SK-N-SH (cell line): ENCODE measurements around the gene FBXO36. TPM values are rescaled to one million over a fixed set of nuclear protein-coding genes. Genes with fewer than 3 reads are reported as not detected.

ENCODE experiments used
- CTCF ChIA-PET: fragments of 300-600, 350-600 bp; formaldehyde crosslinking; extraction: SDS; loops from one replicate; lab custom pipeline; 2021; lab: Yijun Ruan, JAX
- POLR2A ChIA-PET: fragments of 350-600 bp; sonication (Branson Sonifier 250); formaldehyde crosslinking; extraction: SDS; loops from one replicate; lab custom pipeline; 2020; ENCODE audit warnings: antibody characterized with exemption, inconsistent platforms; lab: Yijun Ruan, JAX
- DNase-seq: peaks from one replicate; pipeline ENCODE4 v3.0.0; 2012
- H2AFZ ChIP-seq: fragments of 200-600 bp; sonication (generic); 2 replicates; pipeline ENCODE4 v1.8.1; 2016; ENCODE audit warnings: antibody characterized with exemption, mild to moderate bottlenecking, low read depth
- H3F3A ChIP-seq: fragments of 200-600 bp; sonication (generic); replicated peaks from 2 replicates; pipeline ENCODE3; 2016; ENCODE audit warnings: antibody characterized with exemption, mild to moderate bottlenecking; ENCODE audit not compliant: insufficient read depth
- H3K27ac ChIP-seq, 2 experiments: fragments of 200-500 bp in 1 of 2; fragments of 200-600 bp in 1 of 2; sonication (Bioruptor generic) in 1 of 2; sonication (generic), shearing (Covaris generic) in 1 of 2; 2 replicates each; pipeline versions ENCODE4 v1.5.1 to v1.6.1; 2014 to 2016; ENCODE audit warnings: low read depth in 2 of 2, inconsistent platforms in 1 of 2, low read length in 1 of 2, mild to moderate bottlenecking in 1 of 2, mixed read lengths in 1 of 2
- H3K27me3 ChIP-seq: fragments of 200-600 bp; sonication (generic), shearing (Covaris generic); 2 replicates; pipeline ENCODE4 v1.6.1; 2016; ENCODE audit warnings: mixed run types; ENCODE audit not compliant: insufficient read depth
- H3K36me3 ChIP-seq, 2 experiments: fragments of 200-500 bp in 1 of 2; fragments of 200-600 bp in 1 of 2; sonication (Bioruptor generic) in 1 of 2; sonication (generic) in 1 of 2; replicated peaks in 1 of 2; 2 replicates each; pipeline versions ENCODE3 to v1.5.1; 2014 to 2016; ENCODE audit warnings: low read length in 1 of 2, mild to moderate bottlenecking in 1 of 2; ENCODE audit not compliant: insufficient read depth in 2 of 2, control insufficient read depth in 1 of 2
- H3K4me1 ChIP-seq, 2 experiments: fragments of 200-500 bp in 1 of 2; fragments of 200-600 bp in 1 of 2; sonication (Bioruptor generic) in 1 of 2; sonication (generic), shearing (Covaris generic) in 1 of 2; 2 replicates each; pipeline versions ENCODE4 v1.5.1 to v1.6.1; 2014 to 2016; ENCODE audit warnings: low read depth in 1 of 2, low read length in 1 of 2, mixed run types in 1 of 2; ENCODE audit not compliant: insufficient read depth in 2 of 2, control insufficient read depth in 1 of 2
- H3K4me2 ChIP-seq: fragments of 200-600 bp; sonication (generic), shearing (Covaris generic); 2 replicates; pipeline ENCODE4 v1.6.1; 2017; ENCODE audit warnings: mixed run types
- H3K4me3 ChIP-seq, 2 experiments: fragments of 200-500 bp in 1 of 2; fragments of 200-600 bp in 1 of 2; sonication (Bioruptor generic) in 1 of 2; sonication (generic), shearing (Covaris generic) in 1 of 2; 2 replicates each; pipeline versions ENCODE4 v1.5.1 to v1.8.1; 2014 to 2016; ENCODE audit warnings: low read depth in 2 of 2, inconsistent platforms in 1 of 2, low read length in 1 of 2, mild to moderate bottlenecking in 1 of 2, mixed read lengths in 1 of 2, moderate library complexity in 1 of 2
- H3K79me2 ChIP-seq: fragments of 200-600 bp; sonication (generic); 2 replicates; pipeline ENCODE4 v1.8.1; 2017; ENCODE audit warnings: mild to moderate bottlenecking; ENCODE audit not compliant: insufficient read depth
- H3K9ac ChIP-seq: fragments of 200-600 bp; sonication (generic); 2 replicates; pipeline ENCODE4 v1.6.1; 2017; ENCODE audit warnings: mixed run types
- H3K9me2 ChIP-seq: fragments of 200-600 bp; sonication (generic); 2 replicates; pipeline ENCODE4 v1.6.1; 2017; ENCODE audit warnings: mixed run types
- H3K9me3 ChIP-seq: fragments of 200-600 bp; sonication (generic); 2 replicates; pipeline ENCODE4 v1.6.1; 2017; ENCODE audit warnings: mixed run types, mild to moderate bottlenecking, moderate library complexity
- H4K20me1 ChIP-seq: fragments of 200-600 bp; sonication (generic); 2 replicates; pipeline ENCODE4 v1.6.1; 2017; ENCODE audit warnings: mild to moderate bottlenecking, mixed run types; ENCODE audit not compliant: insufficient read depth
- EP300 ChIP-seq, 2 experiments: IDR thresholded peaks; 2 replicates each; pipeline versions ENCODE4 v1.4.0 to v1.6.1; 2012; ENCODE audit warnings: borderline replicate concordance in 1 of 2, low read depth in 1 of 2, low read length in 1 of 2
- FOSL2 ChIP-seq: IDR thresholded peaks from 2 replicates; pipeline ENCODE4 v1.4.0; 2012; ENCODE audit warnings: low read depth, mild to moderate bottlenecking, moderate library complexity, borderline replicate concordance
- FOXJ3 ChIP-seq: sonication (generic); formaldehyde crosslinking; IDR thresholded peaks from 2 replicates; pipeline ENCODE4 v1.5.1; 2020; ENCODE audit warnings: mild to moderate bottlenecking, missing genetic modification reagents
- GABPA ChIP-seq: IDR thresholded peaks from 2 replicates; pipeline ENCODE4 v1.4.0; 2012; ENCODE audit warnings: low read depth, mild to moderate bottlenecking
- JUND ChIP-seq: IDR thresholded peaks from 2 replicates; pipeline ENCODE4 v1.4.0; 2012
- MXI1 ChIP-seq: IDR thresholded peaks from 2 replicates; pipeline ENCODE4 v1.6.1; 2012; ENCODE audit warnings: mild to moderate bottlenecking, low read depth, low read length, improper control_type of control experiment
- NFIC ChIP-seq: IDR thresholded peaks from 2 replicates; pipeline ENCODE4 v1.4.0; 2012; ENCODE audit warnings: borderline replicate concordance
- RAD21 ChIP-seq: IDR thresholded peaks from 2 replicates; pipeline ENCODE4 v1.6.1; 2012; ENCODE audit warnings: mild to moderate bottlenecking, low read length
- RXRA ChIP-seq: IDR thresholded peaks from 2 replicates; pipeline ENCODE4 v1.4.0; 2012; ENCODE audit warnings: low read depth, mild to moderate bottlenecking, borderline replicate concordance
- SIN3A ChIP-seq: IDR thresholded peaks from 2 replicates; pipeline ENCODE4 v1.6.1; 2012; ENCODE audit warnings: low read depth, mild to moderate bottlenecking, low read length, moderate library complexity, borderline replicate concordance
- SMC3 ChIP-seq: IDR thresholded peaks from 2 replicates; pipeline ENCODE4 v1.6.1; 2012; ENCODE audit warnings: low read depth, low read length, improper control_type of control experiment
- TCF12 ChIP-seq: IDR thresholded peaks from 2 replicates; pipeline ENCODE4 v1.4.0; 2012
- TEAD4 ChIP-seq: IDR thresholded peaks from 2 replicates; pipeline ENCODE4 v1.4.0; 2012; ENCODE audit warnings: mild to moderate bottlenecking, borderline replicate concordance; ENCODE audit not compliant: insufficient read depth
- WGBS: methylation state at CpG from one replicate; pipeline ENCODE4 v1.1.6; 2017; ENCODE audit warnings: low lambda C conversion rate; 5-methylcytosine and 5-hydroxymethylcytosine counted together
- polyA plus RNA-seq, 3 experiments: library from polyadenylated mRNA; depleted of rRNA; stranded (reverse); fragments of >200 nt; gene quantifications; 2 replicates each; pipeline ENCODE4 v1.2.3, GENCODE V29; 2012
- TF ChIP-seq, protein P1 (sequence below): IDR thresholded peaks from 2 replicates; pipeline ENCODE4; 2012
- TF ChIP-seq, protein P2 (sequence below): IDR thresholded peaks from 2 replicates; pipeline ENCODE4 v1.6.1; 2012; ENCODE audit warnings: mild to moderate bottlenecking, low read depth, low read length, moderate library complexity
- TF ChIP-seq, protein P3 (sequence below): fragments of 150-350 bp; IDR thresholded peaks from 2 replicates; pipeline ENCODE4 v1.6.1; 2017; ENCODE audit warnings: antibody characterized with exemption, low read length, low read depth, borderline replicate concordance
- TF ChIP-seq, protein P4 (sequence below): fragments of 150-350 bp; IDR thresholded peaks from 2 replicates; pipeline ENCODE4 v1.6.1; 2016; ENCODE audit warnings: mild to moderate bottlenecking, low read depth, low read length
- TF ChIP-seq, protein P5 (sequence below): IDR thresholded peaks from 2 replicates; pipeline ENCODE4 v1.4.0; 2012; ENCODE audit warnings: low read depth, borderline replicate concordance
- TF ChIP-seq, protein P6 (sequence below): IDR thresholded peaks from 2 replicates; pipeline ENCODE4 v1.4.0; 2012; ENCODE audit warnings: low read depth

Gene FBXO36
- polyA plus RNA-seq, 1 of the 3 experiments (the other 2 are of a cell fraction): 3.9 TPM

DNA sequence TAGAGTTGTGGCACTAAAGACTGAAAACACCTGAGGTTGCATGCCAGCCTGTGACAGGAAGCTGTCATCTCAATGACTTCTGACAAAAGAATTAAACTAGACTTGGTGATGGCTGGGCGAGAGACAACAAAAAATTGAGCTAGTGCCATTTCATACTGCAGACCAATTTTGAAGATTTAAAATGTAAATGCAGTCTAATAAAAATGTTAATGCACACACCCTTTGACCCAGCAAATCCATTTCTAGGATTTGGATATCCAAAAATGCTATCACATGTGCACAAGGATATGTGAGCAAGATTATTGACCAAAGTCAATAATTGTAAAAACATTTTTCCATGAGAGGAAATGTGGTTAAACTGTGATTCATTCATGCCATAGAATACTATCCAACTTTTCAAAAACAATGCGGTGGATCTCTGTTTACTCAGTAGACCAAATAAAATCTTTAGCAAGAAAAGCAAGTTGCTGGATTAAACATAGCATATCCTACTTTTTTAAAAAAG lies 5.6 kb downstream of the FBXO36 start:
- no peak overlapping the region for H2AFZ ChIP-seq
- H3K27me3 ChIP-seq: no peaks in the 10 kb centered on the region
- peak overlapping the region in 1 of 2 experiments; percentile 53; a peak in 2 of 4 replicates for H3K27ac ChIP-seq
- WGBS: 51% methylated on average over 2 of the region's 2 CpGs
- H3K4me2 ChIP-seq: peak overlapping the region; percentile 61; the same call in 1 of the 2 replicates
- peaks cover 69% of the 10 kb centered on the region for H3K79me2 ChIP-seq
- no peak overlapping the region for H3K4me3 ChIP-seq
- peaks cover 0 to 4% of the 10 kb centered on the region in 2 experiments for H3K36me3 ChIP-seq
- TF ChIP-seq FOSL2 (peak; percentile 28; the same call in 1 of the 2 replicates), JUND (peak; percentile 15; the same call in 1 of the 2 replicates), RAD21 (no peak), GABPA (no peak)
- TF ChIP-seq, protein P1, sequence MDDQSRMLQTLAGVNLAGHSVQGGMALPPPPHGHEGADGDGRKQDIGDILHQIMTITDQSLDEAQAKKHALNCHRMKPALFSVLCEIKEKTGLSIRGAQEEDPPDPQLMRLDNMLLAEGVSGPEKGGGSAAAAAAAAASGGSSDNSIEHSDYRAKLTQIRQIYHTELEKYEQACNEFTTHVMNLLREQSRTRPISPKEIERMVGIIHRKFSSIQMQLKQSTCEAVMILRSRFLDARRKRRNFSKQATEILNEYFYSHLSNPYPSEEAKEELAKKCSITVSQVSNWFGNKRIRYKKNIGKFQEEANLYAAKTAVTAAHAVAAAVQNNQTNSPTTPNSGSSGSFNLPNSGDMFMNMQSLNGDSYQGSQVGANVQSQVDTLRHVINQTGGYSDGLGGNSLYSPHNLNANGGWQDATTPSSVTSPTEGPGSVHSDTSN: peak; percentile 36; the same call in 1 of the 2 replicates
- H4K20me1 ChIP-seq: peaks cover 13% of the 10 kb centered on the region; the same call in 1 of the 2 replicates
- ChIA-PET POLR2A (no interaction called here), CTCF (interaction anchor here (1.0 to 1.1 kb wide), 2 partner anchors 127 to 147 kb away, joined by 3 read pairs; no protein-coding TSS in a partner anchor)
- DNase-seq: no peak
- peaks cover 32% of the 10 kb centered on the region for H3F3A ChIP-seq
- no peak overlapping the region for H3K9ac ChIP-seq
- H3K9me3 ChIP-seq: no peaks in the 10 kb centered on the region
- H3K4me1 ChIP-seq: peaks cover 0 to 20% of the 10 kb centered on the region in 2 experiments; a peak in 2 of 4 replicates
- no peaks in the 10 kb centered on the region for H3K9me2 ChIP-seq

DNA sequence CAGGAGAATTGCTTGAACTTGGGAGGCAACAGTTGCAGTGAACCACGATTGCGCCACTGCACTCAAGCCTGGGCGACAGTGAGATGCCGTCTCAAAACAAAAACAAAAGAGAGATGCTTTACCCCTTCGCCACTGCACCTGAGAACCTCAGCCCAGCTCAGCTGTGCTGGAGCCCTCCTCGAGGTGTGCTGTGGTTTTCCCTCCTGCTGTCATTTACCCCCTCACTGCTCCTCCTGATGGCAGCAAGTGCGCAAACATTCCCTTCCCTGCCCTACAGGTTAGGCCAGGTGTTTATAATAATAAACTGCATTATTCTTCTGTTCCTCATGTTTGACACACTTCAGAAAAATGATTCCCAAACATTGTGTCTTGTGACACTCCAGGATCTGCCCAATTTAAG lies 8.4 kb downstream of the FBXO36 start:
- H3K79me2 ChIP-seq: peaks cover 47% of the 10 kb centered on the region
- ChIA-PET CTCF (interaction anchor here (1.3 kb wide), 1 partner anchor 137 kb away, joined by 3 read pairs; no protein-coding TSS in a partner anchor), POLR2A (no interaction called here)
- H3F3A ChIP-seq: peaks cover 20% of the 10 kb centered on the region
- H3K9me2 ChIP-seq: no peaks in the 10 kb centered on the region
- no peaks in the 10 kb centered on the region for H3K9me3 ChIP-seq
- H3K4me1 ChIP-seq: peaks cover 0 to 20% of the 10 kb centered on the region in 2 experiments; a peak in 1 of 4 replicates
- H3K36me3 ChIP-seq: peaks cover 0 to 8% of the 10 kb centered on the region in 2 experiments
- H4K20me1 ChIP-seq: peaks cover 13% of the 10 kb centered on the region; the same call in 1 of the 2 replicates
- no peak overlapping the region for H3K27ac ChIP-seq
- no peak overlapping the region for H2AFZ ChIP-seq
- WGBS: 87% methylated on average over 5 of the region's 7 CpGs
- no peak overlapping the region for H3K4me2 ChIP-seq
- H3K27me3 ChIP-seq: no peaks in the 10 kb centered on the region
- DNase-seq: no peak
- no peak overlapping the region for H3K4me3 ChIP-seq
- no peak overlapping the region for H3K9ac ChIP-seq
- no peak for TF ChIP-seq RXRA
- no peak for TF ChIP-seq SMC3
- TF ChIP-seq NFIC: no peak
- TF ChIP-seq, protein P2, sequence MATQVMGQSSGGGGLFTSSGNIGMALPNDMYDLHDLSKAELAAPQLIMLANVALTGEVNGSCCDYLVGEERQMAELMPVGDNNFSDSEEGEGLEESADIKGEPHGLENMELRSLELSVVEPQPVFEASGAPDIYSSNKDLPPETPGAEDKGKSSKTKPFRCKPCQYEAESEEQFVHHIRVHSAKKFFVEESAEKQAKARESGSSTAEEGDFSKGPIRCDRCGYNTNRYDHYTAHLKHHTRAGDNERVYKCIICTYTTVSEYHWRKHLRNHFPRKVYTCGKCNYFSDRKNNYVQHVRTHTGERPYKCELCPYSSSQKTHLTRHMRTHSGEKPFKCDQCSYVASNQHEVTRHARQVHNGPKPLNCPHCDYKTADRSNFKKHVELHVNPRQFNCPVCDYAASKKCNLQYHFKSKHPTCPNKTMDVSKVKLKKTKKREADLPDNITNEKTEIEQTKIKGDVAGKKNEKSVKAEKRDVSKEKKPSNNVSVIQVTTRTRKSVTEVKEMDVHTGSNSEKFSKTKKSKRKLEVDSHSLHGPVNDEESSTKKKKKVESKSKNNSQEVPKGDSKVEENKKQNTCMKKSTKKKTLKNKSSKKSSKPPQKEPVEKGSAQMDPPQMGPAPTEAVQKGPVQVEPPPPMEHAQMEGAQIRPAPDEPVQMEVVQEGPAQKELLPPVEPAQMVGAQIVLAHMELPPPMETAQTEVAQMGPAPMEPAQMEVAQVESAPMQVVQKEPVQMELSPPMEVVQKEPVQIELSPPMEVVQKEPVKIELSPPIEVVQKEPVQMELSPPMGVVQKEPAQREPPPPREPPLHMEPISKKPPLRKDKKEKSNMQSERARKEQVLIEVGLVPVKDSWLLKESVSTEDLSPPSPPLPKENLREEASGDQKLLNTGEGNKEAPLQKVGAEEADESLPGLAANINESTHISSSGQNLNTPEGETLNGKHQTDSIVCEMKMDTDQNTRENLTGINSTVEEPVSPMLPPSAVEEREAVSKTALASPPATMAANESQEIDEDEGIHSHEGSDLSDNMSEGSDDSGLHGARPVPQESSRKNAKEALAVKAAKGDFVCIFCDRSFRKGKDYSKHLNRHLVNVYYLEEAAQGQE: no peak
- TF ChIP-seq, protein P3, sequence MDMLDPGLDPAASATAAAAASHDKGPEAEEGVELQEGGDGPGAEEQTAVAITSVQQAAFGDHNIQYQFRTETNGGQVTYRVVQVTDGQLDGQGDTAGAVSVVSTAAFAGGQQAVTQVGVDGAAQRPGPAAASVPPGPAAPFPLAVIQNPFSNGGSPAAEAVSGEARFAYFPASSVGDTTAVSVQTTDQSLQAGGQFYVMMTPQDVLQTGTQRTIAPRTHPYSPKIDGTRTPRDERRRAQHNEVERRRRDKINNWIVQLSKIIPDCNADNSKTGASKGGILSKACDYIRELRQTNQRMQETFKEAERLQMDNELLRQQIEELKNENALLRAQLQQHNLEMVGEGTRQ: no peak
- TF ChIP-seq, protein P4, sequence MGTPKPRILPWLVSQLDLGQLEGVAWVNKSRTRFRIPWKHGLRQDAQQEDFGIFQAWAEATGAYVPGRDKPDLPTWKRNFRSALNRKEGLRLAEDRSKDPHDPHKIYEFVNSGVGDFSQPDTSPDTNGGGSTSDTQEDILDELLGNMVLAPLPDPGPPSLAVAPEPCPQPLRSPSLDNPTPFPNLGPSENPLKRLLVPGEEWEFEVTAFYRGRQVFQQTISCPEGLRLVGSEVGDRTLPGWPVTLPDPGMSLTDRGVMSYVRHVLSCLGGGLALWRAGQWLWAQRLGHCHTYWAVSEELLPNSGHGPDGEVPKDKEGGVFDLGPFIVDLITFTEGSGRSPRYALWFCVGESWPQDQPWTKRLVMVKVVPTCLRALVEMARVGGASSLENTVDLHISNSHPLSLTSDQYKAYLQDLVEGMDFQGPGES: no peak
- no peak for TF ChIP-seq EP300 (IDR thresholded peaks at IDR 0.05; ENCODE audit: borderline replicate concordance in 1 of 2, low read depth in 1 of 2, low read length in 1 of 2)
- no peak for TF ChIP-seq GABPA
- TF ChIP-seq TCF12: no peak
- TF ChIP-seq TEAD4: no peak
- TF ChIP-seq, protein P5, sequence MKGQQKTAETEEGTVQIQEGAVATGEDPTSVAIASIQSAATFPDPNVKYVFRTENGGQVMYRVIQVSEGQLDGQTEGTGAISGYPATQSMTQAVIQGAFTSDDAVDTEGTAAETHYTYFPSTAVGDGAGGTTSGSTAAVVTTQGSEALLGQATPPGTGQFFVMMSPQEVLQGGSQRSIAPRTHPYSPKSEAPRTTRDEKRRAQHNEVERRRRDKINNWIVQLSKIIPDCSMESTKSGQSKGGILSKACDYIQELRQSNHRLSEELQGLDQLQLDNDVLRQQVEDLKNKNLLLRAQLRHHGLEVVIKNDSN: no peak
- no peak for TF ChIP-seq SIN3A
- TF ChIP-seq MXI1: no peak
- TF ChIP-seq FOXJ3 (CRISPR knock-in tag): no peak
- TF ChIP-seq, protein P6, sequence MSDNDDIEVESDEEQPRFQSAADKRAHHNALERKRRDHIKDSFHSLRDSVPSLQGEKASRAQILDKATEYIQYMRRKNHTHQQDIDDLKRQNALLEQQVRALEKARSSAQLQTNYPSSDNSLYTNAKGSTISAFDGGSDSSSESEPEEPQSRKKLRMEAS: no peak
